ENCODE results near the gene ATG10. TPM values are rescaled to one million over a fixed set of nuclear protein-coding genes. Genes with fewer than 3 reads are reported as not detected.

Gene ATG10
- total RNA-seq, 1 experiment from 2014 or later: 7.6 TPM

DNA sequence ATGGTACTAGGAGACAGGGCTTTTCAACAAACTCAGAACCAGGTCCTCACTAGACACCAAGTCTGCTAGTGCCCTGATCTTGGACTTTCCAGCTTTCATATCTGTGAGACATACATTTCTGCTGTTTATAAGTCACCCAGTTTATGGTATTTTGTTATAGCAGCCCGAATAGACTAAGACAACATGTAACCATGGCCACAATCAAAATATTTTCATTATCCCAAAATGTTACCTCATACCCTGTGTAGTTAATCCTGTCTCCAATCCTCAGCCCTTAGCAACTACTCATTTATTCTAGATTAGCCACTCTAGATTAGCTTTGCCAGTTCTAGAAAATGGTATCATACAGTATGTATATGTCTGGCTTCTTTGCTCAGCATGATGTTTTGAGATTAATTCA is 6.3 kb upstream of the ATG10 start:
- H2AK5ac ChIP-seq (ENCODE audit: insufficient read length, low read length): no peak overlapping the region
- no peaks in the 10 kb centered on the region for H3K23me2 ChIP-seq (ENCODE audit: insufficient read length, low read depth, low read length, poor library complexity, severe bottlenecking)
- no peaks in the 10 kb centered on the region for H3K9me3 Mint-ChIP-seq
- no peaks in the 10 kb centered on the region for H3K9me3 ChIP-seq (ENCODE audit: control insufficient read depth, low read depth, low read length)
- H3K79me1 ChIP-seq (ENCODE audit: insufficient read depth, low read depth, low read length, poor library complexity, severe bottlenecking): no peaks in the 10 kb centered on the region
- no peak overlapping the region for H3K18ac ChIP-seq (ENCODE audit: insufficient read length, low read depth, low read length)
- H3K4me1 Mint-ChIP-seq: peaks cover 8 to 11% of the 10 kb centered on the region in 2 experiments
- H2BK20ac ChIP-seq (ENCODE audit: low read depth, low read length, poor library complexity, severe bottlenecking): no peak overlapping the region
- WGBS (ENCODE audit: extremely low coverage, insufficient read length, low lambda C conversion rate): no CpG with 5 or more reads among the region's 1 CpG
- no peak overlapping the region for H2BK5ac ChIP-seq (ENCODE audit: insufficient read length, low read length)
- H3K4me1 ChIP-seq (ENCODE audit: insufficient read depth, low read length): no peaks in the 10 kb centered on the region
- H3K14ac ChIP-seq (ENCODE audit: insufficient read depth, low read length): no peak overlapping the region
- H3K27ac ChIP-seq (ENCODE audit: insufficient read length, low read depth, low read length): no peak overlapping the region
- H4K91ac ChIP-seq (ENCODE audit: insufficient read length, low read depth, low read length): no peak overlapping the region
- H2BK120ac ChIP-seq (ENCODE audit: low read depth, low read length, poor library complexity, severe bottlenecking): no peak overlapping the region
- no peak overlapping the region for H3K4me3 Mint-ChIP-seq
- H3K4ac ChIP-seq (ENCODE audit: low read depth, low read length): no peak overlapping the region
- no peak for TF ChIP-seq CTCF (conservative IDR thresholded peaks at IDR 0.05)
- no peak overlapping the region for H3K56ac ChIP-seq (ENCODE audit: insufficient read length, low read depth, low read length)
- H3K27me3 ChIP-seq (ENCODE audit: insufficient read depth, low read length): no peaks in the 10 kb centered on the region
- H4K8ac ChIP-seq (replicated peaks; ENCODE audit: insufficient read length, low read depth, low read length): no peak overlapping the region
- no peaks in the 10 kb centered on the region for H4K20me1 ChIP-seq (ENCODE audit: control insufficient read depth, insufficient read depth, insufficient read length)
- no peak overlapping the region for H2BK15ac ChIP-seq (ENCODE audit: low read depth, low read length)
- H2BK12ac ChIP-seq (ENCODE audit: insufficient read length, low read depth, low read length): no peak overlapping the region
- no peak overlapping the region for H3T11ph ChIP-seq (ENCODE audit: low read length)
- no peak overlapping the region for H3K4me2 ChIP-seq (ENCODE audit: insufficient read depth, insufficient read length, low read length)
- no peak overlapping the region for H4K5ac ChIP-seq (ENCODE audit: insufficient read length, low read depth, low read length)
- H3K79me2 ChIP-seq (ENCODE audit: insufficient read depth, low read length): no peaks in the 10 kb centered on the region
- no peak overlapping the region for H3K23ac ChIP-seq (ENCODE audit: insufficient read length, low read depth, low read length)
- no peaks in the 10 kb centered on the region for H3K36me3 Mint-ChIP-seq (ENCODE audit: insufficient read depth in 1 of 3, low read depth in 3 of 3)
- H3K27me3 Mint-ChIP-seq (ENCODE audit: low read depth): no peaks in the 10 kb centered on the region
- no peak overlapping the region for H2AFZ ChIP-seq (ENCODE audit: low read length)
- no peak overlapping the region for H3K9ac ChIP-seq (ENCODE audit: extremely low read depth, insufficient read length, low read length)
- no peak for DNase-seq
- no peak overlapping the region for H3K27ac Mint-ChIP-seq

Data from H9 (cell line).